AML-193 (cell line): ENCODE data around the gene SMARCB1.

Experiments used
- DNase-seq, 2 experiments: peaks; one replicate each; lab custom pipeline; 2025; lab: John Stamatoyannopoulos, UW

The SMARCB1 gene

DNA sequence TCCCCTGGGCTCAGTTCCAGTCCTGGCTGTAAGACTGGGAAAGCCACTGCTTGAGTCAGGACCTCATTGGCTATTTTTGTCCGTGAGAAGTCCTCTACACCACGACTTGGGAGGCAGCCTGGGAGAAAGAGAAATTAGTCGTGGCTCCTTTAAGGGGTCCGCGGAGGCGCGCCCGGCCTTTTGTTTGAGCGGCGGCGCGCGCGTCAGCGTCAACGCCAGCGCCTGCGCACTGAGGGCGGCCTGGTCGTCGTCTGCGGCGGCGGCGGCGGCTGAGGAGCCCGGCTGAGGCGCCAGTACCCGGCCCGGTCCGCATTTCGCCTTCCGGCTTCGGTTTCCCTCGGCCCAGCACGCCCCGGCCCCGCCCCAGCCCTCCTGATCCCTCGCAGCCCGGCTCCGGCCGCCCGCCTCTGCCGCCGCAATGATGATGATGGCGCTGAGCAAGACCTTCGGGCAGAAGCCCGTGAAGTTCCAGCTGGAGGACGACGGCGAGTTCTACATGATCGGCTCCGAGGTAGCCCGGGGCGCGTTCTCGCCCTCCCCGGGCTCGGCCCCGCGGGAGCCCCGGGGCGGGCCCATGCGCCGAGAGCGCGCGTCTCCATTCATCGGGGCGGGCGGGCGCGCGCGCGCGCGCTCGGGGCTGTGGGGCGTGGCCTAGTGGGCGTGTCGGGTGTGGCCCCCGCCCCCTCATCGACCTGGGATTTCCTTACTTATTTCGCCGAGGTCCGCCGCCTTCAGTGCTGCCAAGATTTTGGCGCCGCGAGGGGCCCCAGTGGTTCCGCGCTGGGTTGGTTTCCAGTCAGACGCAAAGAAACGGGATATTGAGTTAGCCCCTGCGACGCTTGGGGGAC is at the start of gene SMARCB1:
SMARCB1 (plus strand) TSS at position 215 of the 848 bp plus-strand sequence; CDS start at position 419, 204 bp downstream.
- DNase-seq = peak; percentile 77 to 78

DNA sequence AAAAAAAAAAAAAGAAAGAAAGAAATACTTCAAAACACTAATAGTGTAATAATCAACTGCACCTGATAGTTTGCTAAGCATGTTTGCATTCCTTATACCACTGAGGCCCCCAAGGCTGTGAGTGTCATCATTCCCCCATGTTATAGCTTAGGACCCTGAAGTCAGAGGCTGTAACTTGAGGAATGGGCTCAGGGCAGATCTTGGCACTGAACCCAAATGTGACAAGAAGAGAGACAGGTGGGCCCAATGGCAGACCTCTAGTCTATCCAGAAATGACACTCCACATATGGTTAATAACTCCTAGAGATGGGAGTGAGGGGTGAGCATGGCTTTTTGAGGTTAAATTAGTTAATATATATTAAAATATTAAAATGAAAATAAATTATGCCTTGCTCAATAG is 49.1 kb upstream of the SMARCB1 start:
- no peak for DNase-seq

DNA sequence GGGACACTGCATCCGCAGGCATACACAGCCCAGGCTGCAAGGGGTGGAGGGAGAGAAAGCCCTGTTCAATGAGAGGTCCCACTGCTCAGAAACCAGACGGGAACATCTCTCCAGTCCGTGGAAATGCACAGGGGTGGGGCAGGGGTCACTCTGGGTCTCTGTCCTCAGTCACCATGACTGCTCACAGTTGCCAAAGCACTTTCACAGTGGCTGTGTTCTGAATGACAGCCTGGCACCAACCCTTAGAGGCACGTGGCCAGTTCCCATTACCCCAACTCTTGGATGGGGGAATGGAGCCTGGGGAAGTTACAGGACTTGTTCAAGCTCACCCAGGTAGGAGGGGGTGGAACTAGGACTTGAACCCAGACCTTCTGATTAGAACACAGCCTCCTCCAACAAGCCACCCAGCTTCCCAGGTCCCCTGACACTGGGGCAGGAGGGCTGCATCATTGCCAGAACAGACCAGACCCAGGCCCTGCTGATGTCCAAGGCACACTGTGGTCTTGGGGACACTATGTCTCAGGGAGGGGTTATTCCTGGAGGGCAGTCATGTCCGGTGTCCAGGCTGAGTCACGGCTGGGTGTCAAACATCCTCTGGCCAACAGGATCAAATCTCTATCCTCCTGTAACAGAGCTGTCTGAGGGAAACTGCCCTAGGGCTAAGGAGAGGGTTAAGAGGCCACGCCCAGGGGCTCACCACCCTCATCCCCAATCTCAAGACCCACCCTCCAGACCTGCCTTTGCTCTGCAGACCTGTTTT is 44.1 kb upstream of the SMARCB1 start:
- no peak for DNase-seq

DNA sequence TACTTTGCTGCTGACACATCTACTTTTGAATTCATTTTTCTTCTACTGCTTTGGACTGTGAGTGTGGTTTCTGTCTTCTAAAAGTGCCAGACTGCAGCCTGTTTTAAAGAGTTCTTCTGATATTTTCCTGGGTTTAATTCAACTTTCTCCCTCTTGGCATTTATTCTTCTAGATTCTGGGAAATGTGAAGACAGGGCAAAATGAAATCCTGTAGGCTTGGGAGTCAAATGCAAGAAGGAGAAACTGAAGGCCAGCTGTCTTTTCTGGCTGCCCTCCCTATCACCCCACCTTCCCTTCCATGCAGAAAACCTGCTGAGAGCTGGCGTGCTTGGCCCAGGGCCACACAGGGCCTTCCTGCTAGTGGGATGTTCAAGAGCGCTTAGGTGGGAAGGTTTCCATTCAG is 43.5 kb upstream of the SMARCB1 start:
- no peak for DNase-seq

DNA sequence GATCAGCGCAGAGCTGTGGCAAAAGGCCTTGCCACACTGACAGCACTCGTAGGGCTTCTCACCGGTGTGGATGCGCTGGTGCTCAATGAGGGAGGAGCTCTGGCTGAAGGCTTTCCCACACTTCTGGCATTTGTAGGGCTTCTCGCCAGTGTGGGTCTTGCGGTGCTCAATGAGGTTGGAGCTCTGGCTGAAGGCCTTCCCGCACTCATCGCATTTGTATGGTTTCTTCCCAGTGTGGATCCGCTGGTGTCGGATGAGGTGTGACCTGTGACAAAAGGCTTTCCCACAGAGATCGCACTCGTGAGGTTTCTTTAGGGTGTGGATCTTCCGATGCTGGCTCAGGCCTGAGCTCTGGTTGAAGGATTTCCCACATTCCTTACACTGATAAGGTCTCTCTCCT is 42.8 kb upstream of the SMARCB1 start:
- DNase-seq = no peak

DNA sequence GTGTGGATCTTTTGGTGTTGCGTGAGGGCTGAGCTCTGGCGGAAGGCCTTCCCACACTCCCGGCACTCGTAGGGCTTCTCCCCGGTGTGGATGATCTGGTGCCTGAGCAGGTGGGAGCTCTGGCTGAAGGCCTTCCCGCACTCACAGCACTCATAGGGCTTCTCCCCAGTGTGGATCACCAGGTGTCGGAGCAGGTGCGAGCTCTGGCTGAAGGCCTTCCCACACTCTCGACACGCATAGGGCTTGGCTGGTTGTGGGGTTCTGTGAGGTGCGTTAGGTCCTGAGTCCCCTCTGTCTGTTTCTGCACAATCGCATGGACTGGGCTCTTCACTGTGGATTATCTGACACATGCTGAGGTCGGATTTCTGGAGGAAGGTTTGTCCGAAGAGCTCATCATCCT is 42.3 kb upstream of the SMARCB1 start:
- DNase-seq = no peak

DNA sequence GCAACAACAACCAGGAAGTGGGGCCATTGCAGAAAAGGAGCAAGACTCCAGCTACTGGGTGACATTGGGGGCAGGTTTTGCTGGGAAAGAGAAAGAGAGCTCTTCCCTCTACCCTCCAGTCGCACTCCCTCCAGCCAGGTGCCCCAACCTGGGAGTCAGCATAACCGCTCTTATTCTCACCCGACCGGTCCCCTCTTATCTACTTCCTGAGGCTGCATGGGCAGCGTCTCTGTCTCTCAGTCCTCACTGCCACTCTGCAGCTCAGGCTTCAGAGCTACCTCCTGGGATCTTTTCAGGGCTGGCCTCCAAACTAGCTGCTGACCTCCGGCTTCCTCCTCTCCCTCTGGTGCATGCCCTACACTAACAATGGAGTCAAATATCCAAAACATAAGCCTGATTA is 41.0 kb upstream of the SMARCB1 start:
- no peak for DNase-seq

DNA sequence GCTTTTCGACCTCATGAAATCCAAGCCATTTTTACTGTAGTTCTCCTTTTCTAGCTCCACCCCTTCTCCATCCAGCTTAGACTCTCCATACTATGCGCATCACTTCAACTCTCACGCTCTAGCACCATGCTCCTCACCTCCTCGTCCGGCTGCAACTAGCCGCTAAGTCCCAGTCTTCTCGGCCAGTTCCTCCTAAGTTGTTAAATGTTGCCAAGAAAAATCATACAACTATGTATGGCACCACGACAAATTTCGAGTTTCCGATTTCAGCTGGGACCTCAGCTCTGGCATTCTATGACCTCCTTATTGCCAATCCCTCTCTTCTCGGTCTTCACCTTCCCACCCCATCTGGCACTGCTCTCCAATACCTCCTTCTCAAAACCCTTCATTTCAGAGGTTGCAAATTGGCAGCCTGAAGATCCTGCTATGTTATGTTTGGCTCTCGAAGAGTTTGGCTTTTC is 36.9 kb upstream of the SMARCB1 start:
- DNase-seq = peak in 1 of 2 experiments; percentile 4

DNA sequence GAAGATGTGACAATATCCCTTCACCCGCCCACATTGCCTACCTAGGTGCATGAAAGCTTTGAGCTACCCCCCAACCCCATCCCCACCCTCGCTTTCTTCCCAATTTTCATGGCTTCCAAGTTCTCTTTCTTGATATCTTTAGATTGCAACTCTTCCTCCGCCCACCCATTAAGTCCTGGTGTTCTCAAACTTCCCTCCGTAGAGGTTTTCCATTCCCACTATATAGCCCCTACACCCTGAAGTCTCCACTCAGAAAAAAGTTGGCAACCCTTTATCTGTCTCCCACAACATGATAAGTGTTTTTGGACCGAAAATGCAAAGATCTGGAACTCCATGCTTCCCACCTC is 36.4 kb upstream of the SMARCB1 start:
- DNase-seq = no peak

DNA sequence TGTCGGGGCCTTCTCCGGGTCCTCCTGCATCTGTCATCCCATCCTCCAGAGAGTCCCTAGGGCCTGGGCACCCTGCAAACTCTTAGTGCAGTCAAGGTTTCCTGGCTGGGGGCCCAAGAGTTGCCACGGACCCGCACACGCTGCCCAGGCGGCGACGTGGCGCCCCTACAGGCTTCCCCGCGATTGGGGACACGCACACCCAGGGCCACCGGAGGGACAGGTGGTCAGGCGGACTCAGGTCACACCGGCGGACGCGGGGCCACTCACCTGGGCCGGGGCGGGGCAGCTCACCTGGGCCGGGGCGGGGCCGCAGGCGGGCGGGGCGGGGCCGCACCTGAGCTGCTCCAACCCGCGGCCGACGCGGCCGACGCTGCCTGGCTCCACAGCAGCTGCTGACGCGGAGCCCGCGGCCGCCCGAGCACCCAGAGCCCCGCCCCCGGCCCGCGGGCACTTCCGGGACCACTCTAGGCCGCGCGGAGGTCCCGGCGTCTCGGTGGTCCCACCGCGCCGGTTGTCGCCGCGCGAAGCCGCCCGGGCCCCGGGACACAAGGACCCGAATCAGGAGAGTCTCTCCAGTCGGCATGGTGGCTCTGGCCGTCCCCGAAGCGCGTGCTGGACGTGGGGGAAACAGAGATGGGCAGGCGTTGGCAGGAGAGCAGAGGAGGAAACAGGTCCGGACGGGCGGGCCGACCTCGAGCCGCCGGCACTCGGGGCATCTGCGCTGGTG is 35.9 kb upstream of the SMARCB1 start, which contains the start of gene ZNF70:
ZNF70 (minus strand) TSS at position 399 of the 727 bp plus-strand sequence. CDS start 5,972 bp downstream, outside the sequence.
- peak; percentile 57 to 61 for DNase-seq

DNA sequence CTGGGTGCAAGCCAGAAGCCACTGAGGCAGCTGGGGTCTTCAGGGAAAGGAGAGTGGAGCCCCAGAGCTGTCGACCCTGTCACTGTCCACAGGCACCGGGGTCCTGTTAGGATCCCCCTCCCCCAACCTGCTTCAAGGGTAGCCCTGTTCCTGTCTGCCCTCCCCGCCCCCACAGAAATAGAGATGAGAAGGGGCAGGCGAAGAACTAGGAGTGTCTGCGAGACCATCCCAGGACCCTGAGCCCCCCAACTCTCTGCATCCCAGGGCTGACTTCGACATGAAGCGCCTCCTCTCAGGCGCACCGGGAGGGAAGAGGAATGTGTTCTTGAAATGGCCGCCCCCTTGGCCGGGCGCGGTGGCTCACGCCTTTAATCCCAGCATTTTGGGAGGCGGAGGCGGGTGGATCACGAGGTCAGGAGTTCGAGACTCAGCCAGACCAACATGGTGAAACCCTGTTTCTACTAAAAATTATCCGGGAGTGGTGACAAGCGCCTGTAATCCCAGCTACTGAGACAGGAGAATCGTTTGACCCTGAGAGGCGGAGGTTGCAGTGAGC is 35.2 kb upstream of the SMARCB1 start:
- no peak for DNase-seq

DNA sequence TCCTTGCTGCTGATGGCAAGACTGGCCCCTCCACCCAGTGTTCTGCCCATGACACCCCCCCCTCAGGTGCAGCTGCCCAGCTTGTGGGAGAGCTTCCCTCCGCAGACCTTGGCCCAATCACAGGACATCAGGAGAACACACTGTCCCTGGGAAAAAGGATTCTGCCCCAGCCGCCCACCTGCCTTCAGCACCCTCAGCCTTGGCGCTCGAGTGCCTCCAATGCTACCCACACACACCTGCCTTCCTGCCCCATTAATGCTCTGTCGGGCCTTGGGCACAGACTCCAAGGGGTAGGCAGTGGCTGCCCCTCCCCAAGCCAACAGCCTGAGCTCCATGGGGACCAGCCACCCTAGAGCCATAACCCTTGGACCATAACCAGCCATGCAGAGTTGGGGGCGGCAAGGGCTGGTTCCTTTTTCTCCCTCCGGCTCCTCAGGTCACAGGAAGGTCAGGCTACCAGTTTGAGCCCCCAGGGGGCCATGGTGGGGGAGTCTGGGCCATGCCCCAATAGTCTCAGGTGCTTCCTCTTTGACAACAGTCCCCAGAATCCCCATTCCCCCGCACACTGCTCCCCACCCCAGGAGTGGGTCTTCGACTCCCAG is 34.6 kb upstream of the SMARCB1 start:
- DNase-seq = no peak

DNA sequence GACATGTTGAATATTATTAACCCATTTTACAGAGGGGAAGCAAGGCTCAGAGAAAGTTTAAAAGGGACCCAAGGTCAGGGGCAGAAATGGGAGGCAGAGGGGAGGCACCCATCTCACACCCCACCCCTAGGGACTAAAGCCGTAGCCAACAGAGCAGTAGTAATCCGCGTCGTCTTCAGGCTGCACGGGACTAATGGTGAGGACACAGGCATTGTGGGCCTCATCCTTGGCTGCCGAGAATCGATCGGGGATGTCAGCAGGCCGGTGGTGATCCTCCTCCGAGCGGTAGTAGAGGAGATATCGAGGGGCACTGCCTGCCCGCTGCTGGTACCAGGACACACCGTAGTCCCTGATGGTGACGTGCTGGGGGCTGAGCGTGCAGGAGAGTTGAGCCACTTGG is 34.0 kb upstream of the SMARCB1 start:
- no peak for DNase-seq

DNA sequence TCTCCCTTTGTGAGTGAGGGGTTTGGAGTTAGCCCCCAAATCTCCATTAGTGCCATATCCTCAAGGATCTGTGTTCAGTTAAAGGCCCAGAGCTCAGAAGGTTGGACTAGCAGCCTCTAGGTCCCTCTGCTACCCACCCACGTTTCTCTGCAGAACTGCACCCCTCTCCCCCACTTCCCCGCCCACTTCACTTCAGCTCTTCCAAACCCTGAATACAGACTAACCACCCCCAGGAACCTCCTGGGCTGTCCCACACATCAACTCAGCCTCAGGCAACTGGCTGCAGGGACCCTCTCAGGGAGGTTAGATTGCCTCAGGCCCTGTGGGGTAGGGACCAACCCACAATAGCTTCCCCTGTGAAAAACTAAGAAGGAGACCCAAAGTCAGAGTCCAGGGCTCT is 33.4 kb upstream of the SMARCB1 start:
- DNase-seq = no peak

DNA sequence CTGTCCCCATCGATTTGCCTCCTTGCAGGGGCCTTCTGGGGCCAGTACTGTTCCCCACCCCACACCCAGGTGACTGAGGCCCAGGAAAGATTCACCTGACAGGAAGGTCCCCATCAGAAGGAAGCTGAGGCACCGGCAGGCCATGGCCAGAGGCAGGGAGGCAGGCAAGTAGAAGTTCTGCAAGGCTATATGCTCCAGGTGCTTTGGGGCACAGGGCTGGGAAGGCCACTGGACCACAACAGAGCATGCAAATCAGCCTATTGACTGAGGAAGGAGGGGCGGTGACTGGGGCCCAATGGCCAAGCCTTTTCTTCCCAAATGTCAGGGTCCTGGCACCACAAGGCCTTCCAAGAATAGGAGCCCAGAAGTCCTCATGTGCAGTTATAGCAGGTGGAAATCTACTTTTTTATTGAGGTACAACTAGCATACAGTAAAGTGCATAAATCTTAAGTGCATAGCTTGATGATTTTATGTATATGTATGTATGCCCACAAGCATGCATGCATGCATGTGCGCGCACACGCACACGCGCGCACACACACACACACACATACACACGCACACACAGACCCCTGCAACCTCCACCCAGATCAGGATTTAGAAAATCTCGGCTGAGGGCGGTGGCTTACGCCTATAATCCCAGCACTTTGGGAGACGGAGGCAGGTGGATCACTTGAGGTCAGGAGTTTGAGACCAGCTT is 32.4 kb upstream of the SMARCB1 start, which contains the start of gene VPREB3:
VPREB3 (minus strand) TSS at position 206 of the 700 bp plus-strand sequence; CDS start at position 144, 62 bp downstream.
- no peak for DNase-seq

DNA sequence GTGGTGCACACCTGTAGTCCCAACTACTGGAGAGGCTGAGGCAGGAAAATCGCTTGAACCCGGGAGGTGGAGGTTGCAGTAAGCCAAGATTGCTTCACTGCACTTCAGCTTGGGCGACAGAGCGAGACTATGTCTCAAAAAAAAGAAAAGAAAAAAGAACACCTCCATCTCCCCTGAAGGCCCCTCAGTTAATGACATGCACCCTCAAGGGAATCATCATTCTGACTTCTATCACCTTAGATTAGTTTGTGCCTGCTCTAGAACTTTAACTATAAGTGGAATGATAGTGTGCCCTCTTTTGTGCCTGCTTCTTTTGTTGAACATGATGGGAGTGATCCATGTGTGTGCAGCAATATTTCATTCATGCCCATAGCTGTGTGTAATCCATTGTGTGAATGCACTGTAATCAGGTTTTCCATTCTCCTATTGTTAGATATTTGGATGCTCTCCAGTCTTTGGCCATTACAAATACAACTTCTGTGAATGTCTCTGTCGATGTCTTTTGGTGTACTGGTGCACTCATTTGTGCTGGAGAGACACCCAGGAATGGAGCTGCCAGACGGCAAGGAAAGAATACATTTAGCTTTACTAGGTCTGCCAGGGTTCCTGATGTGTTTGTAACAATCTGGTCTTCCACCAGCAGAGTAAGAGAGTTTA is 31.7 kb upstream of the SMARCB1 start:
- DNase-seq = no peak

DNA sequence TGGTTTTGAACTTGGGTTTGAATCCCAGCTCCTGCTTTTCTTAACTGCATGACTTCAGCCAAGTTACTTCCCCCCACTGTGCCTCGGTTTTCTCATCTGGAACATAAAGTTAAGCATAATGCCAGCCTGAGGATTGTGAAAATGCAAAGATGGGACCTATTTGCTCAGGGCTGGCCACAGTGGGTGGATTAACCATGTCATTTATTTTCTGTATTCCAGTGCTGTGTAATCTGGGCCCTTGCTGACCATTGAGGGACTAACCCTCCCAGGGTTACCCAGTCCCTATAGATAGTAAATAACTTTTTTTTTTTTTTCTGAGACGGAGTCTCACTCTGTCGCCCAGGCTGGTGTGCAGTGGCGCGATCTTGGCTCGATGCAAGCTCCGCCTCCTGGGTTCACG is 31.1 kb upstream of the SMARCB1 start:
- no peak for DNase-seq

DNA sequence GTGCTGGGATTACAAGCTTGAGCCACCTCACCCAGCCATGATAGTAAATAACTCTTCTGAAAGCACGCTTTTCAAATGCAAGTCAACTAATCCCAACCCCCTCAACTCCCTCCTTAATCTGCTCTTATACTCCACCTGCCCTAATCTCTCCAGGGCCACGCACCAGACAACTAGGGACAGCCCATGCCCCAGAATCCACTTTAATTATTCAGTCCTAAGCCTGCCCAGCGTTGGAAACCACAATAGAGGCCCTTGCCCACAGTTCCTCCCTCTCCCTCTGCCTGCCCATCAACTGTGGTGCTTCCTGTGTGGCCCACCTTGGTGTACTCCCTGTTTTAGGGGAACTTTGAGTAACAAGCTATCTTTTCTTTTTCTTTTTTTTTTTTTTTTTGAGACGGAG is 29.9 kb upstream of the SMARCB1 start:
- DNase-seq = no peak

DNA sequence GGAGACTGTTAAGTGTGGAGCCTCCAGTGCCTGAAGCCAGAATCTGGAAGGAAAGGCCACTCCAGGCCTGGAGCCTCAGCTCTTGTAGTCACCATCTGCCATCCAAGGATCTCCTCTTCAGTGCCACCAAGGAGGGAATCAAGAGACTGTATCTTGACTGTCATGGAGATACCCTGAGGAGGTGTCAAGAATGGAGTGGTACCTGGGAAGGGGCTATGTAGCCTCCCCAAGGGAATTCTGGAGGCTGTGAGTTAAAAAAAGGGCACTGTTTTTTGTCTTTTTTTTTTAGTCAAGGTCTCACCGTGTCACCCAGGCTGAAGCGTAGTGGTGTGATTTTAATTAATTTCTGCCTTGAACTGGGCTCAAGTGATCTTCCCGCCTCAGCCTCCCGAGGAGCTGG is 27.2 kb upstream of the SMARCB1 start:
- no peak for DNase-seq

DNA sequence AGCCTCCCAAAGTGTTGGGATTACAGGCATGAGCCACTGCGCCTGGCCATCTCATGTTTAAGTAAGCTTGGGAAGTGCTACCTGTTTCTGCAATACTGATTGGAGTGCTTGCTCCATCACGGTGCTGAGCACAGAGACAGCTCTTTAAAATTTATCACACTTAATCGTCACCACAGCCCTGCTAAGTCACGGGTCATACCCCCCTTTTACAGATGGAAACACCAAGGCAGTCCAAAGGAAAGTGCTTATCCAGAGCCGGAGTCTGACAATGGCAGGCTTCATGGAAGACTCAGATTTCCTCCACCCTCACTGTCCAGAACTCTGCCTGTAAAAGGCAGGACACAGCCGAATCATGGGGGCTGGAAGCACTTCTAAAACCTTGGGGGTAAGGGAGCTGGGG is 26.7 kb upstream of the SMARCB1 start:
- no peak for DNase-seq
